Stimulated activated CD4-positive, alpha-beta T cell treated with anti-CD3 and anti-CD28 coated beads, Interleukin-4, amount 100 ng/mL, for 24 hours (primary cell): ENCODE results near the gene SHROOM4.

Experiments
- DNase-seq: peaks from one replicate; pipeline ENCODE4 v3.0.0-alpha.2; 2020

Gene SHROOM4

DNA sequence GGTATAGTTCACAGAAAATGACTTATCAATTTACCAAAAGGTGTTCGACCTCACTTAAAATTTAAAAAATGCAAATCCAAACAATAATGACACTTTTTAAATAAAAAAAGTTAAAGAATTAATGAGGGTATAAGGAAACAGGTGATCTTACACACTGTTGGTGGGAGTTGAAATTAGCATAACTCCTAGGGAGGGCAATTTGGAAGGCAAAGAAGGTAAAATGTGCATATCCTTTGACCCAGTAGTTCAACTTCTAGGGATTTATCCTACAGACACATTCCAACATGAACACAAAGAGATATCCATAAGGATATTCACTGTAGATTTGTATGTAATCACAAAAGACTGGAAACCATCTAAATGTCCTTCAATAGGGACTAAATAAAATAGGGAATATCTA, 199.5 kb downstream of the SHROOM4 start:
- DNase-seq = no peak

DNA sequence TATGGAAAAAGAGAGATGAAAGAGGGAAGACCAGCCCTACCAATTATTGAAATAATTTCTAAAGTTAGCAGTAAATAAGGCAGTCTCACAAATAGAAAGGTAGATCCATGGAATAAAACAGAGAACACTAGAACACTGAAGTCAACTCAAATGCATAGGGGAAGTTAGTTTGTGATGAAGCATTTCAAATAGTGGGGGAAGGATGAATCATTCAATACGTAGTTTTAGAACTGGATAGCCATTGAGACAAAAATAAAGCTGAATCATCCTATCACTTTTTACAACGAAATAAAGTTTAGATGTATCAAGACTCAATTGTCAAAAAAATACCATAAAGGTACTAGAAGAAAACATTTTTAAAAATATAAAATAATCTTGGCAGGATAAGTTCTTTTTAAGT, 200.1 kb downstream of the SHROOM4 start:
- no peak for DNase-seq

DNA sequence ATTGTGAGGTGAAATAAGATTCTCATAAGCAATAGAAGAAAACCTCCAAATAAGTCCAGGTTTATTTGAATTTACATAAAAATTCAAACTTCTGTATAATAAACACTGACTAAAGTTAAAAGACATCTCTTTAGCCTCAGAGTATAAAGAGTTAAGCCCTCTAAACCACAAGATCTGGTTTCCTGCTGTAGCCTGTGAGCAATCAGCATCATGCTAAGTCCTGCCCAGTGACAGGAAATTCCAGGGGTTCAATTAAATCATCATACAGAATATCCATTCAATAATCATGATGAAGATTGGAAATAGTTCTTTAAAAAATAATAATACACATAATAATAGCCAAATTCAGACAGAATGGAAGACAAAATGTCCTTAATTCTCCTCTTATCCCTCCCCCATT, 204.2 kb downstream of the SHROOM4 start:
- no peak for DNase-seq

DNA sequence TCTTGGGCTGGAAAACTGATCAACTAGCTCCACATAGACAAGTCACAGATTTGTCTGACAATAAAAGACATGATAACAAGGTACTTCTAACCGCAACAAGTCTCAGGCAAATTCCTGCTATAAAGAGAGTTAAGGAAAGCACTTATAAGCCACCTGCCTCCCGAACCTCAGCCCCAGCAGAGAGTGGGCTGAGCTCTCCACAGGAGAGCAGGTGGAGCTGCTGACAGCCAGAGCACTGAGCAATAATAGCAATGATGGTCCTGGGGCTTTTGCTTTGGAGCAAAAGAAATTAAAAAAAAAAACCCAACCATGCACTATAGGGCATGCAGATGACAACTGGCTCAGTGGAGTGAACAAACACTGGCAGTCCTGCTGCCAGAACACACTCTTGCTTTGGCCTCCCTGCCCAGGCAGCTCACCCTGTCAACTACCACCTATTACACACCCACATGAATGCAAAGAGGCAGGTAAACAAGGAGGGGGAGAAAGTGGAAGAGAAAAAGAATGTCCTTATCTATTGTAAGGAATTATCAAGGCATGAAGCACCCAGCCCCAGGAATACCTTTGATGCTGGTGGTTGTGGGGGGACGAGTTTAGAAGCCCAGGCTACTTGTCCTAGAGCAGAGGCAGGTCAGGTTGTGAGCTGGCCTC, 207.6 kb downstream of the SHROOM4 start:
- no peak for DNase-seq

DNA sequence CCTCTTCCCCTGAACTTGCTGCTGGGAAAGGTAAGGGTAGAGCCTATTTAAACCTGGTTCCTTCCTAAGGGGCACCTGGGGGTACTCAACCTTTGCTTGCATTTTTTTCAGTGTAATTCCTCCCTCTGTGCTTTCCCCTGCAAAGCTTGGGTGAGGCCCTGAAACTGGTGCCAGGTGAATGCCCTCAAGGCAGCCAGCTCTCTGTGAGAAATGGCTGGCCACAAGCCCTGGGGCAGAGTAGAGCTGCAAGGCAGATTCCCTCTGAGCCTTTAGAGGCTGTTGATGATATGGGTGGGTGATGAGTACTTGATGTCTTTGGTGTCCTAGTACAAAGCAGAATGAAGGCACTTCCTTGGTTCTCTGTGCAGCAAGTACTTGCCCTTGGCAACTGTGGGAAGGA, 217.9 kb downstream of the SHROOM4 start:
- no peak for DNase-seq

DNA sequence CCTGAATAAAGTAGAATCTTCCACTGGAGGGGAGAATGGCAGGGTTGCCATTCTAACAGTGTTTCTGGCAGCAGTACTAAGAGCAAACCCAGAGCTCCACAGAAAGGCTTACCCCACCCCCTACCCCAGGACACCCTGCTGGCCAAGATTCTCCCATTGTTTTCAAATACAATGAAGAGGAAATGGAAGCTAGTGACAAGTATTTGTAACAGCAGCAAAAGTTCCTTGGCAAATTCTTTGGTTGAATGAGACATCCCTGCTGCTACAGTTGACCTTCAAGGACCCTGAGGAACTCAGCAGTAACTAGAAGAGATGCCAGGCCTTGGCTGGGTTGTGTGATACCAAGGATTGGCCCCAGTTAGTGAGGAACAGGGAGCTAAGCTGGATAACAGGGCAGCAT, 219.2 kb downstream of the SHROOM4 start:
- DNase-seq = no peak

DNA sequence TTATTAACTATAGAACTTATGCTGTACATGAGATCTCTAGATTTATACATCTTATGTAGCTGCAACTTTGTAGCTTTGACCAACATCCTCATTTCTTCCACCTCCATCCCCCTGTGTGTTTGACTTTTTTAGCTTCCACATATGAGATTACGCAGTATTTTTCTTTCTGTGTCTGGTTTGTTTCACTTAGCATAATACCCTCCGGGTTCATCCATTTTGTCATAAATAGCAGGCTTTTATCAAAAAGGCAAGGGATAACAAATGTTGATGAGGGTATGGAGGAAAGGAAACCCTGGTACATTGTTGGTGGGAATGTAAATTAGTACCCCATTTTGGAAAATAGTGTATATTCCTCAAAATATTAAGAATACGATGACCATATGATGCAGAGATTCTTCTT, 227.0 kb downstream of the SHROOM4 start:
- no peak for DNase-seq

DNA sequence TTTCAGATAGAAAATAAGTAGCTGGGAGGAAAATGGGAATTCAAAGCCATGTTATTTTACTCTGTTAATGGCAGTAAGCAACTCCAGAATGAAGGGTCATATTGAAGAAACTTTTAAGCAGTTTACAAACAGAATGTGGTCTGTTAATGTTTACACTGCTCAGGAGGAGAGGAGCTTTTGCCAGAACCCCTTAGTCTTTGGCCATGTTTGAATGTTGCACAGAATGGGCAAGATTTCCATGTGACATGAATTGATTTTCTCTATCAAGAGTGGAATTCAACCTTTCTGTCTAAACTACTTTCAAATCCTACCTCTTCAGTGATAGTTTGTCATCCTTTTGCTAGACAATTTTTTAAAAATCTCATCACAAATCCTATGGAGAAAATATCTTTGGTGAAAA, 227.6 kb downstream of the SHROOM4 start:
- DNase-seq = no peak

DNA sequence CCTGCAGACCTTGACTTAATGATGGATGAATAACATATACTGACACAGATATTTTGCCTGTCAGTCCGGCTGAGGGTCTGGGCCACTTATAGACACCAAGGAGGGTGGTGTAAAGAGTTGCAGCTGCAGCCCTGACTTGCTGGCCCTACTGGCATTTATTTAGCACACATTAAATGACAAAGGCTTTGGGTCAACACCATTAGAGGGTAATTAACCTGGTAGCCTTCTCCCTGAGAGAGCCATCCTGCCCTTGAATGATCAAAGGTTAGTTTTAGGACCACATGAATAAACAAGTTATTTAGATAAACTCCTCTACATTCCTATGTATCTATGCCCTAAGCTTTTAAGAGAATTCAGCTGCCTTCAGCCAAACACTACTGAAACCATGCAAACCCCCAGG, 232.6 kb downstream of the SHROOM4 start:
- DNase-seq = no peak

DNA sequence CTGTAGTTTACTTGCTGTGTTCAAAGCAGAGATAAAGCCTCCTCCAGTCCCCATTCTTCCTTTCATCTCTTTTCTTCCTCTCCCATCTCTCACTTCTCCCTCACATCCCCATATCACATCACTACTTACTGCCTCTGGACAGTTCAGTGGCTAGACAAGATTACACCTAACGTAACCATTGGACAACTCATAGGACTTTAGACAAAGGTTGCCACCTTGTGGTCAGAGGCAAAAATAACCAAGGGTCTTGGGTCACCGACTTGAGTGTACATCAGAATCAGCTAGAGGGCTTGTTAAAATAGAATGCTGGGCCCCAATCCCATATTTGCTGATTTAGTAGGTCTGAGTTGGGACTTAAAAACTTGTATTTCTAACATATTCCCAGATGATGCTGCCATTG, 234.0 kb downstream of the SHROOM4 start:
- DNase-seq = peak; percentile 35

DNA sequence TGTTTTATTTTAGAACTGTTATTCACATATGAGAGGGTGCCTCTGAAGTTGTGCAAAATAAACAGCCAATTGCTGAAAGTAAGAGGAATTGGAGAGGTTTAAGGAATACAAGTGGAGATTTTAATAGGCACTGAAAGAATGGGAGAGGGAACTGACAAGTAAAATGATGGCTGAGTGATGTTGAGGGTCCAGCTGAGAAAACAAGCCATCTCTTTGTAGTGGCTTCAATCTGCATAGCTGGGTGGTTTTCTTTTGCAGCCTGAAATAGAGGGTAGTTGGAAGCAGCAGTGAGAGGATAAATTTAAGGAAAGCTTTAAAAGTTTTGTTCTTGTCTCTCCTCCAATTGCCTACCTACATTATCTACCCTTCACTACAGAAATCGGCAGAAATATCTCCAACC, 236.7 kb downstream of the SHROOM4 start:
- no peak for DNase-seq

DNA sequence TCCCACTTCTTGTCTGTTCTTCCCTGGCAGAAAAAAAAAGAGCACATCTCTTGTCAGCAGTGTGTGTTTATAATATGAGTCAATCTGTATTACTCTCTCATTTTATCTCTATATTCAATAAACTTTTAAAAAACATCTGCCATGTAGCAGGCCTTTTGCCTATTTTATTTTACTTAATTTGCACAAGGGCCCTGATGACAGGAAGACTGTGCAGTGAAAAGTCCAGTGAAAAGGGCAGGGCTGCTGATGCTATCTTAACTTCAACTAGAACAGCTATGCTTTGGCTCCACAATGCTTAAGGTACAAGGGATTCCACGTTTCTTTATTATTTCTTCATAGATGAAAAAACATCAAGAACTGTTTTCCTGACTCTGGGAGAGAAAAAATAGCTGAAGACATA, 246.4 kb downstream of the SHROOM4 start:
- DNase-seq = no peak

DNA sequence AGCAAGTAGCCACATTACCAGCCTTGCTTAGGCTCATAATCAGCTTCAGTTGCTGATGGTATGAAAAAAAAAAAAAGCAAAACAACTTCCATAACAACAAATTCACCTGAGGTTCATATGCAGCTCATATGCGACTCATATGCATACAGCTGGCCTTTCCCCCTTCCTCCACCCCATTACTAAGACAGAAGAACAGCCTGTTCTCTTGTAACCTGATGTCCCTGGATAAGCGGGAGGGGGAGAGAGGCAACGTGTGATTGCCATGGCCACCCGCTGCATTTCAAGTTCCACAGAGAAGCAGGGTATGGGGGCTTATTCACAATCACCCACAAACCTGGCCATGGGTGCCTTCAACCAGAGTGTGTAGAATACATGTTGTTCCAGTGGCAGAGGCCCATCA, 248.3 kb downstream of the SHROOM4 start:
- DNase-seq = no peak
